Measurements from ENCODE around the gene WASHC2A. TPM values are rescaled to one million over a fixed set of nuclear protein-coding genes. Genes with fewer than 3 reads are reported as not detected.
"Not testable (repeated sequence)": the region's sequence is repeated elsewhere in the genome, so short reads cannot be mapped to it uniquely, and the experiment has no call there.

Gene WASHC2A
- total and polyA plus RNA-seq, 2 of the 4 experiments (the other 2 are of a cell fraction) = 22.6 to 29.4 TPM

GRCh38 chr10:50126765-50127164 is 59.0 kb downstream of the WASHC2A start:
- H2BK20ac ChIP-seq (ENCODE audit: low read depth, low read length); H2BK5ac ChIP-seq (ENCODE audit: low read depth, low read length, poor library complexity, severe bottlenecking); H3K56ac ChIP-seq (ENCODE audit: extremely low read depth, insufficient read depth, low read length); H4K8ac ChIP-seq (ENCODE audit: low read depth in 2 of 2, low read length in 2 of 2); H2AK5ac ChIP-seq (ENCODE audit: low read depth, low read length); H3K9ac ChIP-seq (ENCODE audit: low read depth, low read length); BruUV-seq (replicated peaks); H4K91ac ChIP-seq (ENCODE audit: insufficient read depth, low read depth, low read length); H4K5ac ChIP-seq (ENCODE audit: low read depth, low read length); in situ Hi-C loops (cut with MboI; ENCODE audit: low sequenced_read_pairs); H3K4ac ChIP-seq (ENCODE audit: low read depth, low read length); intact Hi-C loops (cut with micrococcal nuclease); H3K23ac ChIP-seq (ENCODE audit: low read depth, low read length); dilution Hi-C loops (cut with HindIII; ENCODE audit: low sequenced_read_pairs, unreplicated experiment); H3K9me1 ChIP-seq (ENCODE audit: insufficient read depth, low read length); H3K4me2 ChIP-seq (ENCODE audit: low read depth, low read length); H3K27me3 ChIP-seq (ENCODE audit: control insufficient read depth, insufficient read depth, low read length); H2BK15ac ChIP-seq (ENCODE audit: low read depth, low read length); POLR2A ChIA-PET (ENCODE audit: unreplicated experiment); H2BK120ac ChIP-seq (ENCODE audit: low read depth, low read length); CTCF ChIA-PET; H2AK9ac ChIP-seq (replicated peaks; ENCODE audit: low read depth, low read length, poor library complexity); H3K18ac ChIP-seq (ENCODE audit: low read depth, low read length); H3K79me1 ChIP-seq (ENCODE audit: low read depth in 1 of 2, low read length in 2 of 2); ATAC-seq (ENCODE audit: low read depth); DNase-seq; H3K14ac ChIP-seq (replicated peaks; ENCODE audit: low read depth, low read length); H4K20me1 ChIP-seq (ENCODE audit: insufficient read depth, low read length); H3K4me3 ChIP-seq (ENCODE audit: insufficient read depth, low read depth, low read length); H2AFZ ChIP-seq (replicated peaks; ENCODE audit: low read length, poor library complexity); H3K27ac ChIP-seq (ENCODE audit: insufficient read depth, low read length); H3K4me1 ChIP-seq (ENCODE audit: control insufficient read depth, insufficient read depth, low read length); H3K9me3 ChIP-seq (ENCODE audit: control insufficient read depth, insufficient read depth, low read length): not testable (repeated sequence)
- peaks cover 13% of the 10 kb centered on the region; the same call in 1 of the 2 replicates for H3K36me3 ChIP-seq (ENCODE audit: control insufficient read depth, insufficient read depth, low read length)
- no CpG with 5 or more reads among the region's 2 CpGs for WGBS, 2 experiments (ENCODE audit: extremely low coverage in 2 of 2, insufficient read length in 1 of 2)

- in situ Hi-C loops (cut with MboI; ENCODE audit: low sequenced_read_pairs) = not testable (repeated sequence)
Measured at GRCh38 chr10:50127770-50128292, 60.1 kb downstream of the WASHC2A start.

More at GRCh38 chr10:50127770-50128292, 60.1 kb downstream of the WASHC2A start:
- H2AK9ac ChIP-seq (replicated peaks; ENCODE audit: low read depth, low read length, poor library complexity); H3K9me1 ChIP-seq (ENCODE audit: insufficient read depth, low read length); H2BK15ac ChIP-seq (ENCODE audit: low read depth, low read length); DNase-seq; H4K20me1 ChIP-seq (ENCODE audit: insufficient read depth, low read length); H4K91ac ChIP-seq (ENCODE audit: insufficient read depth, low read depth, low read length); H3K4ac ChIP-seq (ENCODE audit: low read depth, low read length); H3K56ac ChIP-seq (ENCODE audit: extremely low read depth, insufficient read depth, low read length); H3K79me1 ChIP-seq (ENCODE audit: low read depth in 1 of 2, low read length in 2 of 2); H3K9me3 ChIP-seq (ENCODE audit: control insufficient read depth, insufficient read depth, low read length); H3K27ac ChIP-seq (ENCODE audit: insufficient read depth, low read length); H3K4me3 ChIP-seq (ENCODE audit: insufficient read depth, low read depth, low read length); H3K14ac ChIP-seq (replicated peaks; ENCODE audit: low read depth, low read length); H2AK5ac ChIP-seq (ENCODE audit: low read depth, low read length); H3K9ac ChIP-seq (ENCODE audit: low read depth, low read length); BruUV-seq (replicated peaks); H2BK120ac ChIP-seq (ENCODE audit: low read depth, low read length); H3K4me2 ChIP-seq (ENCODE audit: low read depth, low read length); POLR2A ChIA-PET (ENCODE audit: unreplicated experiment); H2BK20ac ChIP-seq (ENCODE audit: low read depth, low read length); H3K23ac ChIP-seq (ENCODE audit: low read depth, low read length); H4K5ac ChIP-seq (ENCODE audit: low read depth, low read length); H2AFZ ChIP-seq (replicated peaks; ENCODE audit: low read length, poor library complexity); ATAC-seq (ENCODE audit: low read depth); intact Hi-C loops (cut with micrococcal nuclease); dilution Hi-C loops (cut with HindIII; ENCODE audit: low sequenced_read_pairs, unreplicated experiment); H2BK5ac ChIP-seq (ENCODE audit: low read depth, low read length, poor library complexity, severe bottlenecking); H3K4me1 ChIP-seq (ENCODE audit: control insufficient read depth, insufficient read depth, low read length); CTCF ChIA-PET; H4K8ac ChIP-seq (ENCODE audit: low read depth in 2 of 2, low read length in 2 of 2); H3K18ac ChIP-seq (ENCODE audit: low read depth, low read length); H3K27me3 ChIP-seq (ENCODE audit: control insufficient read depth, insufficient read depth, low read length): not testable (repeated sequence)
- no CpG with 5 or more reads among the region's 5 CpGs for WGBS, 2 experiments (ENCODE audit: extremely low coverage in 2 of 2, insufficient read length in 1 of 2)
- peaks cover 13% of the 10 kb centered on the region; the same call in 1 of the 2 replicates for H3K36me3 ChIP-seq (ENCODE audit: control insufficient read depth, insufficient read depth, low read length)
